ENCODE measurements around the gene LGR6.

DNA sequence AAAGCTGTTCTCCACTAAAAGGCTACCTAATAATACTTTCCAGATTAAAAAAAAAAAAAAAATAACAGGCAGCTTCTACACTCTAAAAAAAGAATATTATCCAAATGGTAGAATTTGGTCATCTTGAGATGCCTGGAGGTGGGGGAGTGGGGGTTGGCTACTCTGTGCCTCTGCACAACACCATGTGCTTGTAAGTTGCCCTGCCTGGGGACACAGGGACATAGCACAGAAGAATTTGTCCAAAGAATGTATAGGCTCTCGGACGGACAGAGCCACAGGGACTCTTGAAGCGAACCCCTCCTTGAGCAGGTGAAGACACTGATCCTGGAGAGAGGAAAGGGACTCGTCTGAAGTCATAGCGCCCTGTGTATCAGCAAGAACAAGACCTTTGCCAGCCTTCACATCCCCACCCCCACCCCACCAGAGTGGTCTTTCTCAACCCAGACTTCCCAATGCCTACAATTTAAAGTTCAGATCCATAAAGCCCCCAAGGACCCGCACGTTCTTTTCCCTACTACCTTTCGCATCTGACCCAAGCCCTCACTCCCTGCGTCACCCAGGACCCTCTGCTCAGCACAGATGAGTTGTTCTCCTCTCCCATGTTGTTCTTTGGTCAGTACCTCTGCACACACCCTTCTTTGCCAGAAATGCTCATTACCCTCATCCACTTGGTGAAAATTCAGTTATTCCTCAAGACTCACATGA is 72.6 kb downstream of the LGR6 start:
- TF ChIP-seq, protein P1, sequence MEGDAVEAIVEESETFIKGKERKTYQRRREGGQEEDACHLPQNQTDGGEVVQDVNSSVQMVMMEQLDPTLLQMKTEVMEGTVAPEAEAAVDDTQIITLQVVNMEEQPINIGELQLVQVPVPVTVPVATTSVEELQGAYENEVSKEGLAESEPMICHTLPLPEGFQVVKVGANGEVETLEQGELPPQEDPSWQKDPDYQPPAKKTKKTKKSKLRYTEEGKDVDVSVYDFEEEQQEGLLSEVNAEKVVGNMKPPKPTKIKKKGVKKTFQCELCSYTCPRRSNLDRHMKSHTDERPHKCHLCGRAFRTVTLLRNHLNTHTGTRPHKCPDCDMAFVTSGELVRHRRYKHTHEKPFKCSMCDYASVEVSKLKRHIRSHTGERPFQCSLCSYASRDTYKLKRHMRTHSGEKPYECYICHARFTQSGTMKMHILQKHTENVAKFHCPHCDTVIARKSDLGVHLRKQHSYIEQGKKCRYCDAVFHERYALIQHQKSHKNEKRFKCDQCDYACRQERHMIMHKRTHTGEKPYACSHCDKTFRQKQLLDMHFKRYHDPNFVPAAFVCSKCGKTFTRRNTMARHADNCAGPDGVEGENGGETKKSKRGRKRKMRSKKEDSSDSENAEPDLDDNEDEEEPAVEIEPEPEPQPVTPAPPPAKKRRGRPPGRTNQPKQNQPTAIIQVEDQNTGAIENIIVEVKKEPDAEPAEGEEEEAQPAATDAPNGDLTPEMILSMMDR (IDR thresholded peaks at IDR 0.05; ENCODE audit: low read depth, low read length): no peak
- TF ChIP-seq EZH2phosphoT487 (IDR thresholded peaks at IDR 0.05; ENCODE audit: low read depth): no peak
